AG08395 (cell line): ENCODE data around the gene ZNF598.
"Not testable (repeated sequence)": the region's sequence is repeated elsewhere in the genome, so short reads cannot be mapped to it uniquely, and the experiment has no call there.

Experiments used
- DNase-seq: peaks from one replicate; pipeline ENCODE4 v3.0.0; 2012; ENCODE audit warnings: mixed read lengths, low spot score

Gene ZNF598

DNA sequence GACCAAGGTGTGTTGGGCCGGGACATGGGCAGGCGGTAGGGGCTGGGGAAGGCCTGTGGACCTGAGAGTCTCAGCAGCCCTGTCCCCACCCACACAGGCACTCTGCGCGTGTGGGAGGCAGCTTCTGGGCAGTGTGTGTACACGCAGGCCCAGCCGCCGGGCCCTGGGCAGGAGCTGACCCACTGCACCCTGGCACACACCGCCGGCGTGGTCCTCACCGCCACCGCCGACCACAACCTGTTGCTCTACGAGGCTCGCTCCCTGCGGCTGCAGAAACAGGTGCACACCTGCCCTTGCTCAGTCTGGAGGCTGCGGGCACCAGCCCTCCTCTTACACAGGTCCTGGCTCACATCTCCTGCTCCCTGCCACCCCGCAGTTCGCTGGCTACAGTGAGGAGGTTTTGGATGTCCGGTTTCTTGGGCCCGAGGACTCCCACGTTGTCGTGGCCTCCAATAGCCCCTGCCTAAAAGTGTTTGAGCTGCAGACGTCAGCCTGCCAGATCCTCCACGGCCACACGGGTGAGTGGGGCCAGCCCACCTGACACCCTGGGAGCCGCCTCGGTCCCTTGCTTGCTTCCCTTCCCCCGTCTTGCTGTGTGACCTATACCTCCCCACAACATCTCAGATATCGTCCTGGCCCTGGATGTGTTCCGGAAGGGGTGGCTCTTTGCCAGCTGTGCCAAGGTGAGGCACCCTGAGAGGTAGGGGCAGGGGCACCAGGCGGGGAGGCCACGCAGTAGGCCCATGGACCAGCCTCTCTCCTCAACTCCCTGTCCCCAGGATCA is 34.0 kb downstream of the ZNF598 start:
- no peak for DNase-seq

DNA sequence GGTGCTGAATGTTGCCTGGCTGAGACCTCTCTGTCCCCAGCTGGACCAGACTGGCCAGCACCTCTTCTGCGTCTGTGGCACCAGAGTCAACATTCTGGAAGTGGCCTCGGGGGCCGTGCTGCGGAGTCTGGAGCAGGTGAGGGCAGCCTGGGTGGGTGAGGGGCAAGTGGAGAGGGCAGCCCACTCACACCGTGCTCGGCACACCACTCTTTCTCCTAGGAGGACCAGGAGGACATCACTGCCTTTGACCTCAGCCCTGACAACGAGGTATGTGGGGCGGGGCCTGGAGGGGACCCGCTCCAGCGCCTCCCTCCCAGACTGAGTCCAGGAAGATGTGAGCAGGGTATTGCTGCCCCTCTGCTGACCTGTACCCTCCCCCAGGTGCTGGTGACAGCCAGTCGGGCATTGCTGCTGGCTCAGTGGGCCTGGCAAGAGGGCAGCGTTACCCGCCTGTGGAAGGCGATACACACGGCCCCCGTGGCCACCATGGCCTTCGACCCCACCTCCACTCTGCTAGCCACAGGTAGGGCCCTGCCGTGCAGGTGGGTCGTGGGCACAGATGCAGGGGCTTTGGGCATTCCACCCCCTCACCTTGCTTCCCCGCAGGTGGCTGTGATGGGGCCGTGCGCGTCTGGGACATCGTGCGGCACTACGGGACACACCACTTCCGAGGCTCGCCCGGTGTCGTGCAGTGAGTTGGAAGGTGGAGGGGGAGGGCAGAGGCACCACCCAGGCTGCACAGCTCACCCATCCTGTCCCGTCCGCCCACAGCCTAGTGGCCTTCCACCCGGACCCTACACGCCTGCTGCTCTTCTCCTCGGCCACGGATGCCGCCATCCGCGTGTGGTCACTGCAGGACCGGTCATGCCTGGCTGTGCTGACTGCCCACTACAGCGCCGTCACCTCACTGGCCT is 35.2 kb downstream of the ZNF598 start:
- no peak for DNase-seq

DNA sequence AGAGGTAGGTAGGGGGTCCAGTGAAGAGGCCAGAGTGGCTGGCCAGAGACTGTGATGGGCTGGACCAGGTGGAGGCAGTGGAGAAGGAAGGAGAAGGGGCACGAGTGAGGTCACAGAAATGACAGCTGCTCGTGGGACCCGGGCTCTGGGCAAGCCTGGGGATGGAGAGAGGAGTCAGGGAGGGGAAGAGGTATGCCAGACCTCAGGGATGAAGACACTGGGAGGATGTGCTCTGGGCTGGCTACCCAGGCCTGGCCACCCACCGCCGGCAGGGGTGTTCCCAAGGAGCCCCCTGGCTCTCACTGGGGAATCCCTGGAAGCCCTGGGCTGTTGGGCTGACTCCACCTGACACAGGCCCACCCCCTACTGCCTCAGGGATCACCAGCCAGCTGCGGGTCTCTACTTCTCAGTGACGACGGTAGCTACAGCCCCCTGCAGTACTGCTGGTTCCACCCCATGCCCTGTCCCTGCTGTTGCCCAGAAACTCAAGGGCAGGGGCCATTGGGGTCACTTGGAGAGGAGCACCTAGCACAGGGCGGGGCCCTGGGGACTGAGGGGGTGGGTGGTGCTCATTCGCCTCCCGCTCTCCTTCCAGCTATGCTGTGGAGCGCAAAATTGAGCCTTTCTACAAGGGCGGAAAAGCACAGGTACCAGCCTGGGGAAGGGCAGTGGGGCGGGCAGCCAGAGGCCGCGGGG is 36.0 kb downstream of the ZNF598 start:
- no peak for DNase-seq

DNA sequence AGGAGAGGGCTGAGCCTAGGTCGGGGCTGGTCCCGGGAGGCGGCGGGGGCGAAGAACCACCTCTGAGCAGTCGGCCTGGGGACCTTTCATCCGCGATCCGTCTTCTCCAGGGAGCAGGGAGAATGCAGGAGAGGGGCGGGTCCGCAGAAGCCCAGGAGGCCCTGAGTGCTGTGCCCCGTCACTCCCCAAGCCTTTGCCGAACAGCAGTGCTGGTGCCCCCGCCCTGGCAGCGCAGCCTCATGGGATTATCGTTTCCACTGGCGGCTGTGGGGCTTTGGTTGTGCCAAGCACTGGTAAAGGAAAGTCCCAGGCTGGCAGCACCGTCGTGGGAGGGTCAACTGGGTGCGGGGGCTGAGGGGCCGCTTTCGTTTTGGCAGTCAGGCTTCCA is 37.1 kb downstream of the ZNF598 start:
- no peak for DNase-seq

DNA sequence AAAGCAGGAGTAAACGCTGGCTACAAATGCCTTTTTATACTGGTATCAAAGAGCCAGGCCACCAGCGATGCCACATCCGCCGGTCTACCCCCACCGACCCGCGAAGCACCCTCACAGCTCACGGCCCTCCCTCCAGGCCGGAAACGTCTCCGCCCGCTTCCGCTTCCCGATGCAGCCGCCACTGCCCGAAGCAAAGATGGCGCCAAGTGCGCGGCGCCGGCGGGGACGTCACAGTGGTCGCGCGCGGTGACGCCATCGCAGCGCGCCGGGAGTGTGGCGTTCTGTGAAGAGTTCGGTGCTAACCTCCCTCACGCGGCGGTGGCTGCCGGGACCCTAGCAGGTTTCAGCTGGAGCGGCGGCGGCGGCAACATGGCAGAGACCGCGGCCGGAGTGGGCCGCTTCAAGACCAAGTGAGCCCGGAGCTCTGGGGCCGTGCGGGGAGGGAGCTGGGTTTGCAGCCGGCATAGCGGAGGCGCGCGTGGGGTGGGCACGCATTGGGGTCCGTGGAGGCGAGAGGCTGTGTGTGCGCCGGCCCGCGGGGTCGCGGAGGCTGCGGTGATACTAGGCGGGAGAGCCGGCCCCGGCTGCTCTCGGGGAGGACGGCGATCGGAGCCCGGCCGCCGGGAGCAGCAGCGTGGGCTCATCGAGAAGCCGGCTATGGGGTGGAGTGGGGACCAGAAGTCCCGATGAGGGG is 37.7 kb downstream of the ZNF598 start, which contains the start of gene TBL3:
TBL3 (plus strand) TSS at position 258 of the 694 bp plus-strand sequence; CDS start at position 370, 112 bp downstream.
- DNase-seq, result peak; percentile 95

DNA sequence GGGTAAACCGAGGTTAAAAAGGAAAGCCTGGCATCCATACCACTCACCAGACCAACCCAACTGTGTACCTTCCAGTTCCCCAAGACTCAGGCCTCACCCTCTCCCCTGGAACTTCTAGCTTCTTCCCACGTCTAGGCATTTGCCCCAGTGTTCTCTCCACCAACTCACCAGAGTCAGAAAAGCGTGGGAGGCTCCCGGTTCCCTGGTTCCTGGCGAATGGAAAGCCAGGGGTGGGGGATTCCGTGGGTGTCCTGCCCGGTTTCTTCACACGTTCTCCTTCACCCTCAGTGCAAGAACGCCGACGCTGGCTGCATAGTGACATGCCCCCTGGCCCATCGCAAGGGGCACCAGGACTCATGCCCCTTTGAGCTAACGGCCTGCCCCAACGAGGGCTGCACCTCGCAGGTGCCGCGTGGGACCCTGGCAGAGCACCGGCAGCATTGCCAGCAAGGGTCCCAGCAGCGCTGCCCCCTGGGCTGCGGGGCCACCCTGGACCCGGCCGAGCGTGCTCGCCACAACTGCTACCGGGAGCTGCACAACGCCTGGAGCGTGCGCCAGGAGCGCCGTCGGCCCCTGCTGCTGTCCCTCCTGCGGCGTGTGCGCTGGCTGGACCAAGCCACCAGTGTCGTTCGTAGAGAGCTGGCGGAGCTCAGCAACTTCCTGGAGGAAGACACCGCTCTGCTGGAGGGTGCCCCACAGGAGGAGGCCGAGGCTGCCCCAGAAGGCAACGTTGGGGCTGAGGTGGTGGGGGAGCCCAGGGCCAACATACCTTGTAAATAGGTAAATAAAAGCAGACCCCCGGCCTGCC is 41.3 kb downstream of the ZNF598 start:
- no peak for DNase-seq

DNA sequence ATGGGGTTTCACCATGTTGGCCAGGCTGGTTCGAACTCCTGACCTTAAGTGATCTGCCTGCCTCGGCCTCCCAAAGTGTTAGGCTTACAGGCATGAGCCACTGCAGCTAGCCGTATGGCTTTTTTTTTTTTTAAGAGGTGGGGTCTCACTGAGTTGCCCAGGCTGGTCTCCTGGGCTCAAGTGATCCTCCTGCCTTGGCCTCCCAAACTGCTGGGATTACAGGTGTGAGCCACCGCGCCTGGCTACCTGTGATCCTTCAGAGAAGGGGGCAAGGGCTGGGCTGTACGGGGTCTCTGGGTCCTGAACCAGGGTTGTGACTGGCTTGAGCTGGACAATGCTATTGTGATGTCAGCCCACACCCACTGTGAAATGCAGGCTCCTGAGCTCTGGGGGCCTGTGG is 43.2 kb downstream of the ZNF598 start, which contains the start of gene RNF151:
RNF151 (plus strand) TSS at position 397 of the 400 bp plus-strand sequence. CDS start 26 bp downstream, outside the sequence.
- DNase-seq, result no peak

DNA sequence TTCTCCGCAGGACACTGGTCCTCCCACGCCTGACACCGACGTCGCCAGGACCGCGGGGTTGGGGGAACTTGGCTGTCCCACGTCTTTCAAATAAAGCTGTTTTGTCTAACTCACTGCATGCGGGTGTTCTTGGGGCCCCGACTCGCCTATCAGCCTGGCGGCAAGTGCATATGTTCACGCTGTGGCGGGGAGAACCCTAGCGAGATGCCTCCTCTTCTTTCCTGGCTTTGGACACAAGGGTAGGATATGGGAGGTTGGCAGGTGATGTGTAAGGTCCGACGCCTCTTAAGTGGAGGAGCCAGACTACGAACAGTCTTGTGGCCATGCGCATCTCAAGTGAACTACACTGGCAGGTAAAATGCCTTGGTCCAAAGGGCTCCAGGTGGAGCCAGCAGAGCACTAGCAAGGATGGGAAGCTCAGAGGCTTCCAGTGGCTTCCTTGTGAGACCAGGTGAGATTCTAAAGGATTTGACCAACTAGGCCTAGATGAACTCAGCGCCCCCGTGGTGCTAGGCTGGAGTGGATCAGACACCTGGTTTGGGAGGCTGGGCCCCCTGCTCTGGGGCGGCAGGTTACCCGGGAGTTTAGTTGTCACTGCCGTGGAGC is 44.1 kb downstream of the ZNF598 start:
- no peak for DNase-seq

DNA sequence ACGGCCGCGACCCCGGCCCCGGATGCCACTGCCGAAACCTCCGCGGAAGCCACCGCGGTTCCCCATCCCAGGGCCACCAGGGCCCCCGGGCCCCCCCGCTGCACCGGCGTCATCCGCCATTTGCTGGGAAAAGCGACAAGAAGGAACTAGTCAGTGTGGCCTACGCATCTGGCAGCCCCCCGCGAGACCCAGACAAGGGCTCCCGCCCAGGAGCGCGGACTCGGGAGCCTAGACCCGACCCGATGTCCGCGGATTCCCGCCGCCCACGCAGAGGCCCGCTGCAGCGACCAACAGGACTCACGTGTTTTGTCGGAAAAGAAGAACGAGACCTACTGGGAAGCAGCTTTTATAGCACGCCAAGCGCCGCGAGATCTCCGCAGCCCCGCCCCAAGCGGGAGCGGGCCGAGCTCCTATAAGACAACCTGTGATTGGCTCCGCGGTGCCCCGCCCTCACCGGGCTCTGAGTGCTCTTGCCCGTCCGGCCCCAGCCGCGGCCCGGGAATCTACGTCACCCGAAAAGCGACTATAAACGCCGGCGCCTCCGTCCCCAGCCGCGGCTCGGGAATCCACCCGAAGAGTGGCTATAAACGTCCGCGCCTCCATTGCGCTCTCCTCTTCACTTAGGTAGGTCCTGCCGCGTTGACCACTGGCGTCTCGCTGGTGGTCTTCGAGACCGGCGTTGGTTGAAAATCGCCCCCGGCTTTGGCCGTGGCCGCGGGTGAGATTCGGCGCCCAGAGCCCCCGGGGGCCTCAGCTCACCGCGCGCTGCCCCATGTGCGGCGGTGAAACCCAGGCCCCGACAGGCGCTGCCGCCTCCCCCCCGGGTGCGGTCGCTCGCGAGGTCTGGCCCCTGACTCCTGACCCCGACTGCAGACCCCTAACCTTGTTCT is 44.9 kb downstream of the ZNF598 start, which contains the start of gene RPS2:
RPS2 (minus strand) TSS at position 321 of the 890 bp plus-strand sequence; CDS start at position 120, 201 bp downstream.
- peak; percentile 100 for DNase-seq

DNA sequence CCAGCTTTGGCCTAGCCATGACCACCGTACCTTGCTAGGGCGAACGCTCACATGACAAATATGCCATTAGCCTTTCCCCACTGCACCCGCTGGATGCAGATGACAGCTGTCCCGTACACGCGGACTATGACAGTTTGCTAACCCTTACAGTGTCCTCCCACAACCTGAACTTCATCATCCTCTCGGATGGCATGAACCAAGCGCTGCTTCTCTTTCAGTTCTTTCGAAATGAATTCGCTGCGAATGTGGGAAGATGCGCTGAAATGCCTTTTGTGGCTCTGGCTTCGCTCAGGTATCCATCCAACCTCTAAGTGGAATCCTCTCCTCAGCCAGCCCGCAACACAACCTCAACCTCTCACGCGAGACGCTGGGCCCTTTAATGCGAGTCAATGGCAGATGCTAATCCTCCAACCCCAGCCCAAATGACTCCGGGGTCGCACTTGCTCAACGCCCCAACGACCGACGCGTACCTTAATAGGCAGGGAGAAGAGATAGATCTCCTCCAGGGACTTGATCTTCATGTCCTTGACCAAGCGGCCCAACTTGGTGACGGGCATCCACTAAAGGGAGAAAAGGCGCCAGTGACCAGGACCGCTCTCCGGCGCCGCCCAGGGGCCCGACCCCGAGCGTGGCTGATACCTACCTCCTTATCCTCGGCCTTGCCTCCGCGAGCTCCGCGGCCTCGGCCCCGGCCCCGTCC is 45.7 kb downstream of the ZNF598 start:
- DNase-seq, result no peak

DNA sequence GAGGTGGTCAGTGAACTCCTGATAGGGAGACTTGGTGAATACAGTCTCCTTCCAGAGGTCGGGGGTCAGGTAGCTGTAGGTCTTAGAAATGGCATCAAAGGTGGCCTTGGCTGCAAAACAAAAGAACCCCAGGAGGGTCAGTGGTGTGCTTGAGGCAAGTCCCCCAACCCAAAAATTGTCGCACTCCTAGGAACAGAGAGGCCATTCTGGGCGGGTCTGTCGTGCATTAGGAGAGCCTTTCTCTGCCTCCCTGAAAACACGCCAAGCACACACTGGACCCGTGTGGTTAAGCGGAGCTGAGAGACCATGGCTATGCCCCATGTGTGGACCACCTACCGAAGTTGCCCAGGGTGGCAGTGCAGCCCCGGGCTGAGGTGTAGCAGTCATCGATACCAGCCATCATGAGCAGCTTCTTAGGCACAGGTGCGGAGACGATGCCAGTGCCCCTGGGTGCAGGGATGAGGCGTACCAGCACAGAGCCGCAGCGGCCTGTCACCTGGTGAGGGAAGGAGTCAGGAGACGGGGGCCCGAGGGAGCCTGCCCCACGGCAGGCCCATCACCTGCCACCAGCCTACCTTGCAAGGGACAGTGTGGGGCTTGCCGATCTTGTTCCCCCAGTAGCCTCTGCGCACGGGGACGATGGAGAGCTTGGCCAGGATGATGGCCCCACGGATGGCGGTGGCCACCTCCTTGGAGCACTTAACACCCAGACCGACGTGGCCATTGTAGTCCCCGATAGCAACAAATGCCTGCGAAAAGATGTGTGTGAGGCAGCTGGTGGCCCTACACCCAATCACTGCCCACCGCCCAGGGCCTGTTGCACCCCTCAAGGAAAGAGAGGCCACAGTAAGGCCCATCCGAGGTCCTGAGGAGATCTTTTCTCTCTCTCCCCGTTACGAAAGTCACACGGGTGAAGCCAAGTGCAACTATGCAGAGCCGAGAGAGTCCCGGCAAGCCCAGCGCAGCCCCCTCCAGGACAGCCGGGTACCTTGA is 47.2 kb downstream of the ZNF598 start:
- DNase-seq, result not testable (repeated sequence)

DNA sequence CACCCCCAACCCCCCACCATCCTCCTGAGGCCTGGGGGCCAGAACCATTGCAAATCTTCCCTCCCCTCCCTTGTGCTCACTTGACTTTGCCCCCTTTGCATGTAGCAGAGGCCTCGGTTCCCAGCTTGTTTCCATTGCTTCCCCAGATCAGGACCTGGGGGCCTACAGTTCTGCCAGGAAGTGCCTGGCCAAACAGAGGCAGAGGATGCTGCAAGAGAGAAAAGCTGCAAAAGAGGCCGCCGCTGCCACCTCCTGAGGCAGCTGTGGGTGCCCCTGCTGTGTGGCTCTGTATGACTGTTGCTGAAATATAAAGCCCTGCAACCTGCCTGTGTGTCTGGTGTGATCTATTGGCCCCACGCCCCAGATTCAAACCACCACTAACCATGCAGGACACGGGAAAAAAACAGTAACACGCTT is 48.0 kb downstream of the ZNF598 start:
- no peak for DNase-seq

DNA sequence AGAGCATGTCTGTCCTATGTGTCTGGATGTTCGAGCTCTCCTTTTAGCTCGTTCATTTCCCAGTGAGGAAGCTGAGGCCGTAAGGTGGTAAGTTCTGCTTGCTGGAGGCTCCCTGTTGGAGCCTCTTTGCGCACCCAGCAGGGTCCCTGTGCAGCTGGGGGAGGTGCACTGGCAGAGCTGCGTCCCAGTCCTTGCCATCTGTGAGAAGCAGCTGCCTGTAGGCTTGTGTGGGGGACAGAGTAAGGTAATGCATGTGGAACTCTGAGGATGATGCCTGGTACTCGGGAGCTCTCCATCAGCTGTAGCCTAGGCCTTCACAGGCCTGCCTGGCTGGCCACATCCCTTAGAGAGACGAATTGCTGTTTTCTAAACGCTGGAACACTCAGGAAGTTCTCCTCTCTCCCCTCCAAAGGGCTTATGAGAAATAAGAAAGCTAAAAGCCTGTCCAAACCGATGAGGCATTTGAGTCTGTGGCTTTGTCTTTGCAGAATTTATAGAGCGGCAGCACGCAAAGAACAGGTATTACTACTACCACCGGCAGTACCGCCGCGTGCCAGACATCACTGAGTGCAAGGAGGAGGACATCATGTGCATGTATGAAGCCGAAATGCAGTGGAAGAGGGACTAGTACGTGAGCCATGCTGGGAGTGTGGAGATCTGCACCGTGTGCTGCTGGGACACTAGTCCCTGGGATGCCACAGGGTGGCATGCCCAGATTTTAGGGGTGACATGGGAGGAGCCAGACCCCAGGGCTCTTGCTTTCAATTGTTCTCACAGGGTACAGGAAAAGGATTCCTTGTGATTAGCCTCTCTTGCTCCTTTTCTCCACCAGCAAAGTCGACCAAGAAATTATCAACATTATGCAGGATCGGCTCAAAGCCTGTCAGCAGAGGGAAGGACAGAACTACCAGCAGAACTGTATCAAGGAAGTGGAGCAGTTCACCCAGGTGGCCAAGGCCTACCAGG is 48.7 kb downstream of the ZNF598 start:
- no peak for DNase-seq

DNA sequence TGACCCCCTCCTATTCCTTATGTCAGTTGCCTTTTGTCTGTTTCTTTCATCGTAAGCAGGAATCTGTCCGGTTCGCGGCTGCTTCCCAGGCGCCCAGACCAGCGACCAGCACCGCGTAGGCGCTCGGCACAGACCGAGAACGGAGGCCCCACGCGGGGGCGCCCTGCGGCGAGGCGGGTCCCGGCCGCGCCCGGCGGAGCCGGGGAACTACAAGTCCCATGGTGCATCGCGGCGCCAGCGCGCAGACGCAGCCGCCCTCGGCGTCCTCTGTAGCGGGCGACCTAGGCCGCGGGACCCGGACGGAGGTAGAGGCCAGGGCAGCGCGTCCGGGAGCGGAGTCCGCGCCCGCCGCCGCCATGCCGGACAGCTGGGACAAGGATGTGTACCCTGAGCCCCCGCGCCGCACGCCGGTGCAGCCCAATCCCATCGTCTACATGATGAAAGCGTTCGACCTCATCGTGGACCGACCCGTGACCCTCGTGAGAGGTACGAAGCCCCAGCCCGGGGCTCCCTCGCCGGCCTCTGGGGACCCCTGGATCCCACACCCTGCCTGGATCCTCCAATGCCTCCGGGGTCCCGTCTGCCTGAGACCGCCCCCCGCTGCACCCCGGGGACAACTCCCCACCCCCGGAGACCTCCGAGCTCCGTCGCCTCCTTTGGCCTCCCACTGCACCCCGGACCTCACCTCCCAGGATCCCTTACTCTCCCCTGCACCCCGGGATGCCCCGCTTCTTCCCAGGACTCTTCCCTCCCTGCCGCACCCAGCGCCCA is 50.2 kb downstream of the ZNF598 start, which contains the start of gene NDUFB10:
NDUFB10 (plus strand) TSS at position 270 of the 771 bp plus-strand sequence; CDS start at position 357, 87 bp downstream.
- peak; percentile 93 for DNase-seq

DNA sequence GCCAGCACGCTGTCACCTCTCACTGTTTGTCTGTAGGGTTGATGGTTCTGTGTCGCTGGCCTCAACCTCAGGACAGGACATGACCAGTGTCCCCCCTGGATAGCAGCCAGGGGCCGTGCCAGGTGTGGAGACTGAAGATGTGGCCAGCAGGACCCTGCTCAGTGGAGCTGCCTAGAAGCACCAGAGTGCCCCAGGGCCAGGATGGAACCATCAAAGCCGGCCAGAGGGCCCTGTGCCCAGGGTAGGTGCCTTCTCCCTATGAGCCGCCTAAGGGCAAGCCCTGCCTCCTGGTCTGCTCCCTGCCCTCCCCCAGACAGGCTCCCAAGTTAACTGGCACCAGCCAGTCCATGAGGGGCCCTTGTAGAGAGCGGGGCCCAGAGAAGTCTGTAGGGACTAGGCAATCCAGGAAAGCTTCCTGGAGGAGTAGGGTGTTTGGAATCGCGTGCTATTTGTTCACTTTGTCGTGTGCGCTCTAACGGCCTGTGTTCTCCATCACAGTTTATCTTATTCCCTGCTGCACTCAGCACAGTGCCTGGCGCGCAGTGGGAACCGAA is 50.8 kb downstream of the ZNF598 start:
- no peak for DNase-seq
